Left ventricle myocardium inferior (tissue), 1 donor: ENCODE results near the gene WRNIP1. TPM values are rescaled to one million over a fixed set of nuclear protein-coding genes. Genes with fewer than 3 reads are reported as not detected.
"Not testable (repeated sequence)": the region's sequence is repeated elsewhere in the genome, so short reads cannot be mapped to it uniquely, and the experiment has no call there.

Experiments used
- DNase-seq: peaks from one replicate; pipeline ENCODE4 v3.0.0-alpha.2; 2020
- H3K27ac ChIP-seq: fragments of 200-600 bp; replicated peaks from 2 replicates; pipeline ENCODE4 v1.8.0; 2021
- H3K27me3 ChIP-seq: fragments of 200-600 bp; 2 replicates; pipeline ENCODE4 v1.8.0; 2021; ENCODE audit warnings: low read depth
- H3K36me3 ChIP-seq: fragments of 200-600 bp; 2 replicates; pipeline ENCODE4 v1.8.0; 2021
- H3K4me1 ChIP-seq: fragments of 200-600 bp; 2 replicates; pipeline ENCODE4 v1.8.0; 2021
- H3K4me3 ChIP-seq: fragments of 200-600 bp; 2 replicates; pipeline ENCODE4 v1.8.0; 2021; ENCODE audit warnings: mild to moderate bottlenecking, moderate library complexity
- H3K9me3 ChIP-seq: fragments of 200-600 bp; replicated peaks from 2 replicates; pipeline ENCODE4 v1.8.0; 2021
- intact Hi-C: fragments of 100-400 bp; cut with micrococcal nuclease; formaldehyde crosslinking; loops from one replicate; pipeline ENCODE4 v1.11.0; 2022
- total RNA-seq: library from RNA; stranded (reverse); fragmentation: NEBNext Ultra II Directional; extraction: Animal tissue kit (Norgen Biotek cat#: 25700); gene quantifications from one replicate; pipeline ENCODE4 v1.2.1, GENCODE V29; 2021
- TF ChIP-seq, protein P1 (sequence below): fragments of 200-600 bp; IDR thresholded peaks from 2 replicates; pipeline ENCODE4 v1.8.0; 2021; ENCODE audit warnings: antibody characterized with exemption, mild to moderate bottlenecking, borderline replicate concordance
- donor health status: DM: no; HTN: yes; CAD: no; lungs with severe emphysema.

Gene WRNIP1
- total RNA-seq, 1 donor from 2014 or later = 39.4 TPM

GRCh38 chr6:2798586-2799134 lies 33.5 kb downstream of the WRNIP1 start:
- DNase-seq = no peak
- no peaks in the 10 kb centered on the region for H3K9me3 ChIP-seq
- intact Hi-C loops = no loop called here
- no peaks in the 10 kb centered on the region for H3K27me3 ChIP-seq
- H3K4me1 ChIP-seq = peaks cover 32% of the 10 kb centered on the region
- no peak overlapping the region for H3K27ac ChIP-seq
- TF ChIP-seq, protein P1, sequence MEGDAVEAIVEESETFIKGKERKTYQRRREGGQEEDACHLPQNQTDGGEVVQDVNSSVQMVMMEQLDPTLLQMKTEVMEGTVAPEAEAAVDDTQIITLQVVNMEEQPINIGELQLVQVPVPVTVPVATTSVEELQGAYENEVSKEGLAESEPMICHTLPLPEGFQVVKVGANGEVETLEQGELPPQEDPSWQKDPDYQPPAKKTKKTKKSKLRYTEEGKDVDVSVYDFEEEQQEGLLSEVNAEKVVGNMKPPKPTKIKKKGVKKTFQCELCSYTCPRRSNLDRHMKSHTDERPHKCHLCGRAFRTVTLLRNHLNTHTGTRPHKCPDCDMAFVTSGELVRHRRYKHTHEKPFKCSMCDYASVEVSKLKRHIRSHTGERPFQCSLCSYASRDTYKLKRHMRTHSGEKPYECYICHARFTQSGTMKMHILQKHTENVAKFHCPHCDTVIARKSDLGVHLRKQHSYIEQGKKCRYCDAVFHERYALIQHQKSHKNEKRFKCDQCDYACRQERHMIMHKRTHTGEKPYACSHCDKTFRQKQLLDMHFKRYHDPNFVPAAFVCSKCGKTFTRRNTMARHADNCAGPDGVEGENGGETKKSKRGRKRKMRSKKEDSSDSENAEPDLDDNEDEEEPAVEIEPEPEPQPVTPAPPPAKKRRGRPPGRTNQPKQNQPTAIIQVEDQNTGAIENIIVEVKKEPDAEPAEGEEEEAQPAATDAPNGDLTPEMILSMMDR = no peak
- no peaks in the 10 kb centered on the region for H3K36me3 ChIP-seq
- H3K4me3 ChIP-seq = no peak overlapping the region

DNA sequence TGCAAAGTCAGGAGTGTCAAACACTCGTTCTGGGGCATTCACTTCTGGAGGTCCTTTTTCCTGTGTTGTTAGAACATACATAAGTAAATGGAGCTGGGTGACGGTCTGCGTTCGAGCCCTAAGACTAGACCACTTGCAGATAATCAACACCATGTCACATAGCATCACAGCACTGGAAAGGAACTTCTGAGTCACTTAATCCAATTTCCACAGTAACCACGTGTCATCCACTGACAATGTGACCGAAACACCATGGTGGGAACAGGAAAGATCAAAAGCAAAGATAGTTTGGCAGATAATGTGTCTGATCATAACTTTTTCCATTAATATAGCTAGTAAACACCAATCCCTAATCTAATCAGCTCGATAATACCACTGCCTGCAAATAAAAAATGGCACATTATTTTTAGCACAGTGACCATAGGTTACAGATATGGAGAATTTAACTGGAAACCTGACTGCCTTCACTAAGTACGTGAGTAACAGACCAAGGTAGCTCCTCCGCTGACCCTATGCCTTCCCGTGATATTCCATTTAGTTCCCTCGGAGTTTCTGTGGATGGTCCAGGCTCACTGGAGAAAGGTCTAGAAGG lies 34.8 kb downstream of the WRNIP1 start:
- H3K27ac ChIP-seq = peak overlapping the region; percentile 1
- H3K4me3 ChIP-seq = no peak overlapping the region
- DNase-seq = no peak
- no peaks in the 10 kb centered on the region for H3K27me3 ChIP-seq
- H3K4me1 ChIP-seq = peaks cover 37% of the 10 kb centered on the region
- H3K36me3 ChIP-seq = no peaks in the 10 kb centered on the region
- intact Hi-C loops = no loop called here
- TF ChIP-seq, protein P1 = no peak
- H3K9me3 ChIP-seq = no peaks in the 10 kb centered on the region

- Histone ChIP-seq H3K36me3 (no peaks in the 10 kb centered on the region), H3K4me3 (no peak overlapping the region), H3K27me3 (no peaks in the 10 kb centered on the region), H3K27ac (peak overlapping the region; percentile 1), H3K4me1 (peaks cover 37% of the 10 kb centered on the region), H3K9me3 (no peaks in the 10 kb centered on the region)
- intact Hi-C loops = no loop called here
- no peak for DNase-seq
- TF ChIP-seq, protein P1 = no peak
These were observed 35.5 kb downstream of the WRNIP1 start for GRCh38 chr6:2800552-2801316.

DNA sequence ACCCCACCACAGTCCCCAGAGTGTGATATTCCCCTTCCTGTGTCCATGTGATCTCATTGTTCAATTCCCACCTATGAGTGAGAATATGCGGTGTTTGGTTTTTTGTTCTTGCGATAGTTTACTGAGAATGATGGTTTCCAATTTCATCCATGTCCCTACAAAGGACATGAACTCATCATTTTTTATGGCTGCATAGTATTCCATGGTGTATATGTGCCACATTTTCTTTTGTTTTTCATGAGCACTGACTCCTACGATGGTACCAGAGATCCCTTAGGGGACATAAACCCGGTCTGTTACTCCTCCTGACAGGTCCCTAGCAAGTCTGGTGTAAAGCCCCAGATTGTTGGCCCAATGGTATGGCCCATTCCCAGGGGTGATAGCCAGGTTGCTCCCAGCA lies 36.5 kb downstream of the WRNIP1 start:
- H3K36me3 ChIP-seq, H3K27ac ChIP-seq, DNase-seq, intact Hi-C loops, H3K4me3 ChIP-seq, H3K9me3 ChIP-seq, H3K27me3 ChIP-seq: not testable (repeated sequence)
- H3K4me1 ChIP-seq = peaks cover 39% of the 10 kb centered on the region

GRCh38 chr6:2802521-2803060 lies 37.4 kb downstream of the WRNIP1 start:
- no peak for DNase-seq
- H3K9me3 ChIP-seq = no peaks in the 10 kb centered on the region
- H3K27ac ChIP-seq = no peak overlapping the region
- TF ChIP-seq, protein P1 = no peak
- H3K4me1 ChIP-seq = peaks cover 43% of the 10 kb centered on the region
- intact Hi-C loops = no loop called here
- H3K27me3 ChIP-seq = no peaks in the 10 kb centered on the region
- no peaks in the 10 kb centered on the region for H3K36me3 ChIP-seq
- H3K4me3 ChIP-seq = no peak overlapping the region
